ENCODE measurements around the gene PCDHGA10.
"Not testable (repeated sequence)": the region's sequence is repeated elsewhere in the genome, so short reads cannot be mapped to it uniquely, and the experiment has no call there.

Gene PCDHGA10

DNA sequence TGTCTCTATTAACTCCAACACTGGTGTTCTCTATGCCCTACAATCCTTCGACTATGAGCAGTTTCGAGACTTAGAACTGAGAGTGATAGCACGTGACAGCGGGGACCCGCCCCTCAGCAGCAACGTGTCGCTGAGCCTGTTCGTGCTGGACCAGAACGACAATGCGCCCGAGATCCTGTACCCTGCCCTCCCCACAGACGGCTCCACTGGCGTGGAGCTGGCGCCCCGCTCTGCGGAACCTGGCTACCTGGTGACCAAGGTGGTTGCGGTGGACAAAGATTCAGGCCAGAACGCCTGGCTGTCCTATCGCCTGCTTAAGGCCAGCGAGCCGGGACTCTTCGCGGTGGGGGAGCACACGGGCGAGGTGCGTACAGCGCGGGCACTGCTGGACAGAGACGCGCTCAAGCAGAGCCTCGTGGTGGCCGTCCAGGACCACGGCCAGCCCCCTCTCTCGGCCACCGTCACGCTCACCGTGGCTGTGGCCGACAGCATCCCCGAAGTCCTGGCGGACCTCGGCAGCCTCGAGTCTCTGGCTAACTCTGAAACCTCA lies 10.0 kb downstream of the PCDHGA10 start:
- DNase-seq = no peak

DNA sequence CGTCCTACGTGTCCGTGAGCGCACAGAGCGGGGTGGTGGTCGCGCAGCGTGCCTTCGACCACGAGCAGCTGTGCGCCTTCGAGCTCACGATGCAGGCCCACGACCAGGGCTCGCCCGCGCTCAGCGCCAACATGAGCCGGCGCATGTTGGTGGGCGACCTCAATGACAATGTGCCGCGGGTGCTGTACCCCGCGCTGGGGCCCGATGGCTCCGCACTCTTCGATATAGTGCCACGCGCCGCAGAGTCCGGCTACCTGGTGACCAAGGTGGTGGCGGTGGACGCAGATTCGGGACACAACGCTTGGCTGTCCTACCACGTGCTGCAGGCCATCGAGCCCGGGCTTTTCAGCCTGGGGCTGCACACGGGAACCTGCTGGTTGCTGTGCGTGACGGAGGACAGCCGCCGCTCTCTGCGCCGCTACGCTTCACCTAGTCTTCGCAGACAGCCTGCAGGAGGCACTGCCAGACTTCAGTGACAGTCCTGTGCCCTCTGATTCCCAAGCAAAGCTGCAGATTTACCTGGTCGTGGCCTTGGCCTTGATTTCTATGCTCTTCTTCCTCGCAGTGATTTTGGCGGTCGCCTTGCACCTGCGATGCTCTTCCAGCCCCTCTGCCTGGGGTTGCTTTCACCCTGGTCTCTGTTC lies 15.1 kb downstream of the PCDHGA10 start:
- DNase-seq = no peak

DNA sequence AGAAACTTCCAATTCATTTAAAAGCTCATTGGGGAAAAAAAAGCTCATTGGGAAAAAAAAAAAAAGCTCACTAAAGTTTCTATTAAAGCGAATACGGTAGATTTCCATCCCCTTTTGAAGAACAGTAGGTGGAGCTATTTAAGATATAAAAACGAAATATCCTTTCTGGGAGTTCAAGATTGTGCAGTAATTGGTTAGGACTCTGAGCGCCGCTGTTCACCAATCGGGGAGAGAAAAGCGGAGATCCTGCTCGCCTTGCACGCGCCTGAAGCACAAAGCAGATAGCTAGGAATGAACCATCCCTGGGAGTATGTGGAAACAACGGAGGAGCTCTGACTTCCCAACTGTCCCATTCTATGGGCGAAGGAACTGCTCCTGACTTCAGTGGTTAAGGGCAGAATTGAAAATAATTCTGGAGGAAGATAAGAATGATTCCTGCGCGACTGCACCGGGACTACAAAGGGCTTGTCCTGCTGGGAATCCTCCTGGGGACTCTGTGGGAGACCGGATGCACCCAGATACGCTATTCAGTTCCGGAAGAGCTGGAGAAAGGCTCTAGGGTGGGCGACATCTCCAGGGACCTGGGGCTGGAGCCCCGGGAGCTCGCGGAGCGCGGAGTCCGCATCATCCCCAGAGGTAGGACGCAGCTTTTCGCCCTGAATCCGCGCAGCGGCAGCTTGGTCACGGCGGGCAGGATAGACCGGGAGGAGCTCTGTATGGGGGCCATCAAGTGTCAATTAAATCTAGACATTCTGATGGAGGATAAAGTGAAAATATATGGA lies 17.7 kb downstream of the PCDHGA10 start, which contains the start of gene PCDHGA12:
PCDHGA12 (plus strand) TSS at position 176 of the 782 bp plus-strand sequence; CDS start at position 429, 253 bp downstream.
- peak; percentile 74 for DNase-seq

- DNase-seq = no peak
Observed at GRCh38 chr5:141431286-141431685, 18.5 kb downstream of the PCDHGA10 start.

DNA sequence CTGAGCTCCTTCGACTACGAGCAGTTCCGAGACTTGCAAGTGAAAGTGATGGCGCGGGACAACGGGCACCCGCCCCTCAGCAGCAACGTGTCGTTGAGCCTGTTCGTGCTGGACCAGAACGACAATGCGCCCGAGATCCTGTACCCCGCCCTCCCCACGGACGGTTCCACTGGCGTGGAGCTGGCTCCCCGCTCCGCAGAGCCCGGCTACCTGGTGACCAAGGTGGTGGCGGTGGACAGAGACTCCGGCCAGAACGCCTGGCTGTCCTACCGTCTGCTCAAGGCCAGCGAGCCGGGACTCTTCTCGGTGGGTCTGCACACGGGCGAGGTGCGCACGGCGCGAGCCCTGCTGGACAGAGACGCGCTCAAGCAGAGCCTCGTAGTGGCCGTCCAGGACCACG lies 19.5 kb downstream of the PCDHGA10 start:
- DNase-seq = not testable (repeated sequence)

GRCh38 chr5:141432726-141433125 lies 19.9 kb downstream of the PCDHGA10 start:
- DNase-seq = not testable (repeated sequence)

GRCh38 chr5:141434006-141434405 lies 21.2 kb downstream of the PCDHGA10 start:
- DNase-seq = no peak

DNA sequence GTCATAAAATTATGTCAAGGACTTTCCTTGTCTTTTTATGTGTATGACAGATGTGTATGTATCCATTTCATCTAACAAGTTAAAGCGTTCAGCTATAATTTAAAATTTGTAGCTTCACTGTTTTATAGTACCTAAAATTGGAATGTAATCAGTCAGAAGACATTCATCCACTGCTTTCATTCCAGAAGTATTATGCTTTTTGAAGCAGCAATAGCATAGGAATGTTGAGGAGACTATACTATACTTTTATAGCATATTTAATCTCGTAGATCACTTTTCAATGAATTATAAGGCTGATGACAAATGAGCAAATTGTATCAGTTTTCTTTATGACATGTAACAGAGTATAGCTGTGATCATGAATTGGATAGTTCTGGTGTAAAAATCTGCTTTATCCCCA lies 24.4 kb downstream of the PCDHGA10 start:
- DNase-seq = no peak

DNA sequence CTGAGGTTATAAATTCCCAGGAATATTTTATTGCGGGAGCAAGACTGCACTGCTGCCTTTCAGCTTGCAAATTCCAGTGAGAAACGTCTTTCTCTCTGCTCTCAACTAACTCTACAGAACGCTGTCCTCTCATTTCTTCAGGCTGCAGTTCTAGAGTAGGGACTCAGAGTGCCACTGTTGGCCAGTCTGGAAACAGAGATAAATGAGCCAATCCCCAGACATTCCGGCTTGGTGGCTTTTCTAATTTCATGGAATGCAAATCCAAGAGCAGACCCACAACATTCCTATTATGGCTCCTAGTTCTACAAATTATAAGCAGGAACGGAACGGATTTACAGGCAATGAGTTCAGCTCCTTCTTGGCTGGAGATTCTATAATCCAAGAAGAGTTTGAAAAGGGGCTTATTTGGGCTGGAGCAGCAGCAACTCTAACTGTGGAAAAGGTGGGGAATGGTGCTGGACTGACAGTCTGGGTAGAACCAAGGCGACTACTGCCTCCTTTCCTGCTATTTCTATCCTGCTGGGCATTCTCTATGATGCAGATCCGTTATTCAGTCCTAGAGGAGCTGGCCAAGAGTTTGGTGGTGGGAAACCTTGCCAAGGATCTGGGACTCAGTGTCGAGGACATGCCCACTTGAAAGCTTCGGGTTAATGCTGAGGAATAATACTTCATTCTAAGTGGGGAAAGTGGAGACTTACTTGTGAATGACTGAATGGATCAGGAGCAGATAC lies 26.8 kb downstream of the PCDHGA10 start:
- no peak for DNase-seq

DNA sequence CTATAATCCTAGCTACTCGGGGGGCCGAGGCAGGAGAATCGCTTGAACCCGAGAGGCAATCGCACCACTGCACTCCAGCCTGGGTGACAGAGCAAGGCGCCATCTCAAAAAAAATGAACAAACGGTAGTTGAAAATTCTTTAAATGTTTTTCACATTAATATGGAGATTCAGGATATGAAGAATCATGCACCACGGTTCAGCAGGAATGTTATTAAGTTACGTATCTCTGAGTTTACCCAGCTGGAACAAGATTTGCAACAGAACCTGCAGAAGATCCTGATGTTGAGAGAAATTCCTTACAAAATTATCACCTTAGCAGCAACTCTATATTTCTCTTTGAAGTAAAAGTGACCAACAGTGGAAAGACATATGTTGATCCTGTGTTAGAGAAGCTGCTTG lies 27.6 kb downstream of the PCDHGA10 start:
- no peak for DNase-seq

DNA sequence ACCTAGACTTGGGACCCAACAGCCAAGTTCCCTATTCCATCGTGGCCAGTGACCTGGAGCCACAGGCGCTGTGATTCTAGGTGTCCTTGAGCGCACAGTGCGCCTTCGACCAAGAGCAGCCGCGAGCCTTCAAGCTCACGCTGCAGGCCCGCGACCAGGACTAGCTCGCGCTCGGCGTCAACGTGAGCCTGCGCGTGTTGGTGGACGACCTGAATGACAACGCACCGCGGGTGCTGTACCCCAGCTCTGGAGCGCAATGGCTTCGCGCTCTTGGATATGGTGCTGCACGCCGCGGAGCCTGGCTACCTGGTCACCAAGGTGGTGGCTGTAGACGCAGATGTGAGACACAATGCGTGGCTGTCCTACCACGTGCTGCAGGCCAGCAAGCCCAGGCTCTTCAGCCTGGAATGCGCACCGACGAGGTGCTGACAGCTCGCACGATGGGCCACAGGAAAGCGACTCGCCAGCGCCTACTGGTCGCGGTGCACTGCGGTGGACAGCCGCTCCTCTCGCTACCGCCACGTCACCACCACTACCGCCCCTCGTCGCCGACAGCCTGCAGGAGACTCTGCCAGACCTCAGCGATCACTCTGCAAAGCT lies 28.9 kb downstream of the PCDHGA10 start:
- DNase-seq = no peak

- no peak for DNase-seq
Observed at GRCh38 chr5:141465351-141465750, 52.6 kb downstream of the PCDHGA10 start.

Data from RPMI8226 (cell line).